H1 (cell line): ENCODE measurements around the gene RAB3IL1. TPM values are rescaled to one million over a fixed set of nuclear protein-coding genes. Genes with fewer than 3 reads are reported as not detected.

ENCODE experiments used
- CTCF ChIA-PET: fragments of 300-600 bp; sonication (Branson Sonifier 250); formaldehyde crosslinking; loops from one replicate; lab custom pipeline; 2021; ENCODE audit not compliant: partially characterized antibody; lab: Charles Lee
- POLR2A ChIA-PET: fragments of 300-600 bp; sonication (Branson Sonifier 250); formaldehyde crosslinking; loops from one replicate; lab custom pipeline; 2021; ENCODE audit warnings: inconsistent platforms; ENCODE audit not compliant: partially characterized antibody; lab: Charles Lee
- DNase-seq, 2 experiments: peaks; one replicate each; pipeline versions ENCODE4 v3.0.0 to v3.0.0-alpha.2; 2010 to 2022; ENCODE audit warnings: low spot score in 2 of 2, low read depth in 1 of 2, mixed read lengths in 1 of 2
- FAIRE-seq: peaks from 2 replicates; lab custom pipeline; 2011; peaks lifted over from hg19 to GRCh38; lab: Jason Lieb, UNC
- H2AFZ ChIP-seq: 2 replicates; pipeline ENCODE4 v1.8.1; 2012; ENCODE audit warnings: low read length, inconsistent platforms
- H2AK5ac ChIP-seq: 2 replicates; pipeline ENCODE4 v1.6.1; 2013; ENCODE audit warnings: low read depth, low read length
- H2BK120ac ChIP-seq: replicated peaks from 2 replicates; pipeline ENCODE3; 2013; ENCODE audit warnings: low read depth, low read length, inconsistent platforms
- H2BK12ac ChIP-seq: 2 replicates; pipeline ENCODE4 v1.6.1; 2013; ENCODE audit warnings: low read depth, low read length
- H2BK15ac ChIP-seq: 2 replicates; pipeline ENCODE4 v1.6.1; 2013; ENCODE audit warnings: low read length
- H2BK20ac ChIP-seq: 2 replicates; pipeline ENCODE4 v1.6.1; 2013; ENCODE audit warnings: low read length
- H2BK5ac ChIP-seq: 2 replicates; pipeline ENCODE4 v1.6.1; 2013; ENCODE audit warnings: low read depth, low read length
- H3K14ac ChIP-seq: 2 replicates; pipeline ENCODE4 v1.6.1; 2013; ENCODE audit warnings: inconsistent platforms; ENCODE audit not compliant: insufficient read length
- H3K18ac ChIP-seq: 2 replicates; pipeline ENCODE4 v1.6.1; 2013; ENCODE audit warnings: low read length; ENCODE audit errors: extremely low read depth
- H3K23ac ChIP-seq: 2 replicates; pipeline ENCODE4 v1.6.1; 2013; ENCODE audit warnings: inconsistent platforms; ENCODE audit not compliant: insufficient read length
- H3K23me2 ChIP-seq: 2 replicates; pipeline ENCODE4 v1.6.1; 2013; ENCODE audit warnings: low read depth, low read length
- H3K27ac ChIP-seq: 2 replicates; pipeline ENCODE4 v1.6.1; 2011; ENCODE audit warnings: low read depth, low read length, inconsistent platforms
- H3K27me3 ChIP-seq, 4 experiments: replicated peaks in 1 of 4; 1 replicate in 1 of 4; 2 replicates in 3 of 4; pipeline versions ENCODE4 v1.6.1 to v1.8.1; 2011 to 2013; ENCODE audit warnings: low read length in 3 of 4, mild to moderate bottlenecking in 3 of 4, inconsistent platforms in 2 of 4, mixed read lengths in 2 of 4, moderate library complexity in 1 of 4; ENCODE audit not compliant: control insufficient read depth in 3 of 4, insufficient read depth in 3 of 4; ENCODE audit errors: extremely low read depth in 1 of 4
- H3K36me3 ChIP-seq, 4 experiments: 2 replicates each; pipeline versions ENCODE4 v1.6.1 to v1.8.1; 2011 to 2013; ENCODE audit warnings: mild to moderate bottlenecking in 4 of 4, low read length in 3 of 4, moderate library complexity in 2 of 4, control low read depth in 1 of 4, inconsistent platforms in 1 of 4; ENCODE audit not compliant: insufficient read depth in 4 of 4, control insufficient read depth in 2 of 4
- H3K4ac ChIP-seq: replicated peaks from 2 replicates; pipeline ENCODE3; 2013; ENCODE audit warnings: low read length, low read depth, mixed read lengths, inconsistent platforms; ENCODE audit not compliant: insufficient read length
- H3K4me1 ChIP-seq, 4 experiments: replicated peaks in 1 of 4; 1 replicate in 1 of 4; 2 replicates in 3 of 4; pipeline versions ENCODE4 v1.6.1 to v1.8.1; 2011 to 2013; ENCODE audit warnings: low read length in 3 of 4, inconsistent platforms in 2 of 4, mixed read lengths in 1 of 4; ENCODE audit not compliant: insufficient read depth in 4 of 4, control insufficient read depth in 3 of 4
- H3K4me2 ChIP-seq, 2 experiments: 2 replicates each; pipeline versions ENCODE4 v1.6.1 to v1.8.1; 2011 to 2013; ENCODE audit warnings: low read depth in 2 of 2, low read length in 2 of 2, control low read depth in 1 of 2, inconsistent platforms in 1 of 2, mild to moderate bottlenecking in 1 of 2; ENCODE audit not compliant: insufficient read depth in 1 of 2
- H3K4me3 ChIP-seq, 4 experiments: fragments of 200-600, 300-600 bp in 1 of 4; sonication (generic), shearing (Covaris generic), sonication (Bioruptor Twin) in 1 of 4; 2 replicates each; pipeline versions ENCODE4 v1.5.1 to v1.8.1; 2011 to 2016; ENCODE audit warnings: low read length in 4 of 4, low read depth in 3 of 4, control low read depth in 2 of 4, inconsistent platforms in 2 of 4, mild to moderate bottlenecking in 2 of 4, mixed read lengths in 1 of 4, moderate library complexity in 1 of 4; ENCODE audit not compliant: insufficient read depth in 2 of 4; ENCODE audit errors: extremely low read depth in 1 of 4
- H3K56ac ChIP-seq: replicated peaks from 2 replicates; pipeline ENCODE3; 2013; ENCODE audit warnings: low read depth, mild to moderate bottlenecking, mixed read lengths, low read length, inconsistent platforms; ENCODE audit not compliant: insufficient read length
- H3K79me1 ChIP-seq: 2 replicates; pipeline ENCODE4 v1.6.1; 2013; ENCODE audit warnings: low read depth, low read length, control low read depth
- H3K79me2 ChIP-seq, 2 experiments: 2 replicates each; pipeline versions ENCODE4 v1.6.1 to v1.8.1; 2012 to 2013; ENCODE audit warnings: low read length in 2 of 2, mild to moderate bottlenecking in 2 of 2, inconsistent platforms in 1 of 2; ENCODE audit not compliant: insufficient read depth in 2 of 2, control insufficient read depth in 1 of 2
- H3K9ac ChIP-seq, 4 experiments: replicated peaks in 1 of 4; 1 replicate in 1 of 4; 2 replicates in 3 of 4; pipeline versions ENCODE4 v1.6.1 to v1.8.1; 2011 to 2013; ENCODE audit warnings: low read depth in 3 of 4, low read length in 3 of 4, control low read depth in 2 of 4, mild to moderate bottlenecking in 2 of 4, moderate library complexity in 2 of 4, inconsistent platforms in 1 of 4; ENCODE audit errors: extremely low read depth in 1 of 4
- H3K9me3 ChIP-seq, 2 experiments: 2 replicates each; pipeline versions ENCODE4 v1.6.1 to v1.8.1; 2012 to 2013; ENCODE audit warnings: mild to moderate bottlenecking in 2 of 2, moderate library complexity in 2 of 2, control low read depth in 1 of 2, inconsistent platforms in 1 of 2, low read depth in 1 of 2, low read length in 1 of 2, mixed read lengths in 1 of 2; ENCODE audit not compliant: insufficient read depth in 2 of 2
- H4K20me1 ChIP-seq, 2 experiments: replicated peaks in 1 of 2; 2 replicates each; pipeline versions ENCODE3 to v1.8.1; 2011 to 2013; ENCODE audit warnings: inconsistent platforms in 2 of 2, low read length in 2 of 2, mild to moderate bottlenecking in 1 of 2; ENCODE audit not compliant: insufficient read depth in 2 of 2, control insufficient read depth in 1 of 2
- H4K5ac ChIP-seq: 2 replicates; pipeline ENCODE4 v1.6.1; 2013; ENCODE audit warnings: low read length, low read depth, mixed read lengths, inconsistent platforms; ENCODE audit not compliant: insufficient read length
- H4K8ac ChIP-seq: 2 replicates; pipeline ENCODE4 v1.8.0; 2013; ENCODE audit warnings: mild to moderate bottlenecking, moderate library complexity, low read length, inconsistent platforms; ENCODE audit not compliant: insufficient read depth; ENCODE audit errors: extremely low read depth
- H4K91ac ChIP-seq: replicated peaks from 2 replicates; pipeline ENCODE3; 2013; ENCODE audit warnings: low read length, mixed read lengths, inconsistent platforms; ENCODE audit not compliant: insufficient read length
- CEBPB ChIP-seq: IDR thresholded peaks from 2 replicates; pipeline ENCODE4 v1.6.1; 2012; ENCODE audit warnings: low read depth, low read length
- TBP ChIP-seq: IDR thresholded peaks from 2 replicates; pipeline ENCODE4 v1.6.1; 2011; ENCODE audit warnings: low read depth, low read length, improper control_type of control experiment
- WGBS, 2 experiments: shearing (Covaris generic) in 1 of 2; methylation state at CpG; one replicate each; pipeline versions ENCODE4 v1.1.6 to v1.1.7; 2013 to 2015; ENCODE audit warnings: low lambda C conversion rate in 2 of 2, mixed read lengths in 2 of 2, inconsistent platforms in 1 of 2, low coverage in 1 of 2, missing lambda C conversion rate in 1 of 2; ENCODE audit not compliant: insufficient replicate concordance in 2 of 2, insufficient coverage in 1 of 2, insufficient read length in 1 of 2; ENCODE audit errors: extremely low coverage in 1 of 2, missing lambda C conversion rate in 1 of 2; 5-methylcytosine and 5-hydroxymethylcytosine counted together
- polyA plus RNA-seq, 7 experiments: library from polyadenylated mRNA; depleted of rRNA in 3 of 7; stranded (reverse) in 5 of 7; unstranded in 2 of 7; fragments of >200 nt in 5 of 7; fragments of 200-250 nt in 2 of 7; gene quantifications; 1 replicate in 5 of 7; 2 replicates in 1 of 7; 4 replicates in 1 of 7; pipeline versions ENCODE4 v1.2.1 to v1.2.3, GENCODE V29; 2011 to 2013; ENCODE audit warnings: missing spikeins in 2 of 7, mixed read lengths in 2 of 7
- total RNA-seq: library from RNA; stranded (reverse); fragmentation: NEBNext Ultra II Directional; extraction: Animal tissue kit (Norgen Biotek cat#: 25700); gene quantifications from 2 replicates; pipeline ENCODE4 v1.2.1, GENCODE V29; 2021

RAB3IL1 gene
- total and polyA plus RNA-seq, 2 of the 8 experiments (the other 6 are each of a cell fraction or from before 2014, with no cell fraction given), result 6.8 to 7.9 TPM

- TF ChIP-seq TBP (0 out of 2 replicates have a peak, but pooled peaks have one; percentile 4), CEBPB (no peak)
- POLR2A ChIA-PET, result interaction anchor here (0.8 to 2.0 kb wide), 4 partner anchors 12 to 229 kb away, joined by 3 to 6 read pairs (median 4); partner anchors contain the start of gene BEST1
- H3K4me2 ChIP-seq, result peak overlapping the region; percentile 83 to 90
- WGBS, 2 experiments, result 11% methylated on average over 12 of the region's 12 CpGs; no CpG with 5 or more reads in 1 of the 2 experiments
- H3K56ac ChIP-seq, result peak overlapping the region; percentile 59
- DNase-seq, result no peak
- no peak overlapping the region for H2BK15ac ChIP-seq
- peak overlapping the region; percentile 54; the same call in 1 of the 2 replicates for H2AFZ ChIP-seq
- no peaks in the 10 kb centered on the region for H3K27me3 ChIP-seq
- H3K4me1 ChIP-seq, result peaks cover 0 to 13% (median 8%) of the 10 kb centered on the region in 4 experiments; a peak in 6 of 7 replicates
- H3K4me3 ChIP-seq, result peak overlapping the region; percentile 60 to 81 (median 70)
- H2BK12ac ChIP-seq, result no peak overlapping the region
- H2BK5ac ChIP-seq, result no peak overlapping the region
- H2BK20ac ChIP-seq, result no peak overlapping the region
- peak overlapping the region; percentile 46 for H4K5ac ChIP-seq
- CTCF ChIA-PET, result interaction anchor here (1.0 to 23.2 kb wide), 6 partner anchors 9 to 105 kb away, joined by 3 to 658 read pairs (median 4); partner anchors contain the start of gene BEST1
- no peak overlapping the region for H4K91ac ChIP-seq
- H3K9ac ChIP-seq, result peak overlapping the region in 1 of 4 experiments; percentile 32; a peak in 1 of 7 replicates
- H3K23ac ChIP-seq, result no peak overlapping the region
- no peak overlapping the region for H2BK120ac ChIP-seq
- H4K8ac ChIP-seq, result peak overlapping the region; percentile 60; the same call in 1 of the 2 replicates
- H3K4ac ChIP-seq, result no peak overlapping the region
- H4K20me1 ChIP-seq, result peaks cover 2 to 4% of the 10 kb centered on the region in 2 experiments
- no peak overlapping the region for H2AK5ac ChIP-seq
- no peaks in the 10 kb centered on the region for H3K79me1 ChIP-seq
- no peaks in the 10 kb centered on the region for H3K9me3 ChIP-seq
- H3K18ac ChIP-seq, result peak overlapping the region; percentile 60
- no peak overlapping the region for H3K27ac ChIP-seq
- no peaks in the 10 kb centered on the region for H3K36me3 ChIP-seq
- H3K23me2 ChIP-seq, result peaks cover 8% of the 10 kb centered on the region; the same call in 1 of the 2 replicates
- FAIRE-seq, result no peak
- H3K14ac ChIP-seq, result no peak overlapping the region
- no peaks in the 10 kb centered on the region; a peak in 1 of 4 replicates for H3K79me2 ChIP-seq
These were observed 25.3 kb downstream of the RAB3IL1 start for GRCh38 chr11:61892085-61892370.
